Right lobe of liver (tissue), 4 donors: Measurements from ENCODE around the gene DHRSX.

Experiments
- POLR2A ChIP-seq: fragments of 450-650 bp; IDR thresholded peaks from one replicate; pipeline ENCODE4 v1.6.1; 2017; ENCODE audit warnings: antibody characterized with exemption, mild to moderate bottlenecking
- TF ChIP-seq, protein P1 (sequence below), 4 donors: fragments of 200-600 bp in 3 of 4; fragments of 450-650 bp in 1 of 4; IDR thresholded peaks; one replicate each; pipeline versions ENCODE4 v1.5.1 to v1.8.0; 2016 to 2022; ENCODE audit warnings: antibody characterized with exemption in 4 of 4, mild to moderate bottlenecking in 2 of 4
- donor health status: DM: no; HTN: no; CAD: no.
- donor health status: DM: no; HTN: no; CAD: no.
- donor health status: DM: no; HTN: yes; CAD: no.

- TF ChIP-seq, protein P1, sequence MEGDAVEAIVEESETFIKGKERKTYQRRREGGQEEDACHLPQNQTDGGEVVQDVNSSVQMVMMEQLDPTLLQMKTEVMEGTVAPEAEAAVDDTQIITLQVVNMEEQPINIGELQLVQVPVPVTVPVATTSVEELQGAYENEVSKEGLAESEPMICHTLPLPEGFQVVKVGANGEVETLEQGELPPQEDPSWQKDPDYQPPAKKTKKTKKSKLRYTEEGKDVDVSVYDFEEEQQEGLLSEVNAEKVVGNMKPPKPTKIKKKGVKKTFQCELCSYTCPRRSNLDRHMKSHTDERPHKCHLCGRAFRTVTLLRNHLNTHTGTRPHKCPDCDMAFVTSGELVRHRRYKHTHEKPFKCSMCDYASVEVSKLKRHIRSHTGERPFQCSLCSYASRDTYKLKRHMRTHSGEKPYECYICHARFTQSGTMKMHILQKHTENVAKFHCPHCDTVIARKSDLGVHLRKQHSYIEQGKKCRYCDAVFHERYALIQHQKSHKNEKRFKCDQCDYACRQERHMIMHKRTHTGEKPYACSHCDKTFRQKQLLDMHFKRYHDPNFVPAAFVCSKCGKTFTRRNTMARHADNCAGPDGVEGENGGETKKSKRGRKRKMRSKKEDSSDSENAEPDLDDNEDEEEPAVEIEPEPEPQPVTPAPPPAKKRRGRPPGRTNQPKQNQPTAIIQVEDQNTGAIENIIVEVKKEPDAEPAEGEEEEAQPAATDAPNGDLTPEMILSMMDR (IDR thresholded peaks at IDR 0.05), result no peak
- no peak for TF ChIP-seq POLR2A
Measured at GRCh38 chrX:2348211-2348610, 152.6 kb downstream of the DHRSX start.
